HCT116 (cell line): ENCODE data around the gene TPRG1. TPM values are rescaled to one million over a fixed set of nuclear protein-coding genes. Genes with fewer than 3 reads are reported as not detected.

Experiments
- ATAC-seq: fragments of 200-7000 bp; cut with Tn5 transposase; 2 replicates; pipeline ENCODE4 v1.9.1; 2020; ENCODE audit warnings: mild to moderate bottlenecking, moderate library complexity
- BruUV-seq: library from RNA; stranded (reverse); fragments of 400-500 nt; replicated peaks from 2 replicates; lab custom pipeline; 2021; lab: Mats Ljungman, UMichigan
- CTCF ChIA-PET: fragments of 300-600 bp; sonication (Branson Sonifier 250); formaldehyde crosslinking; loops from one replicate; lab custom pipeline; 2021; ENCODE audit warnings: antibody characterized with exemption; lab: Charles Lee
- POLR2A ChIA-PET: fragments of 300-600, 350-600 bp; sonication (Branson Sonifier 250); formaldehyde crosslinking; loops from one replicate; lab custom pipeline; 2021; ENCODE audit warnings: antibody characterized with exemption; lab: Charles Lee
- RAD21 ChIA-PET, 2 experiments: fragments of 300-600 bp; sonication (Branson Sonifier 250); formaldehyde crosslinking; loops; one replicate each; lab custom pipeline; 2023; ENCODE audit warnings: low total read pairs in 2 of 2; ENCODE audit not compliant: uncharacterized antibody in 2 of 2, unreplicated experiment in 2 of 2, low non-redundant PET in 1 of 2; lab: Charles Lee
- DNase-seq: peaks from one replicate; pipeline ENCODE4 v3.0.0-alpha.2; 2010; ENCODE audit warnings: low read depth, low spot score
- H2AFZ ChIP-seq: fragments of 200-600 bp; shearing (Covaris generic), sonication (generic); 2 replicates; pipeline ENCODE4 v1.6.1; 2017; ENCODE audit warnings: low read depth, mixed run types, mixed read lengths, antibody characterized with exemption, low read length; ENCODE audit not compliant: poor library complexity, severe bottlenecking
- H3K27ac ChIP-seq: 2 replicates; pipeline ENCODE4 v1.5.1; 2012; ENCODE audit warnings: low read depth, low read length
- H3K27me3 ChIP-seq: fragments of 200-600 bp; sonication (generic); 2 replicates; pipeline ENCODE4 v1.6.1; 2016; ENCODE audit warnings: mixed run types, low read length, mixed read lengths; ENCODE audit not compliant: insufficient read depth
- H3K36me3 ChIP-seq, 2 experiments: fragments of 200-500 bp in 1 of 2; fragments of 200-600 bp in 1 of 2; sonication (Bioruptor generic) in 1 of 2; sonication (generic) in 1 of 2; 2 replicates each; pipeline versions ENCODE4 v1.5.1 to v1.6.1; 2014 to 2016; ENCODE audit warnings: low read length in 2 of 2, inconsistent platforms in 1 of 2, mixed read lengths in 1 of 2, mixed run types in 1 of 2; ENCODE audit not compliant: insufficient read depth in 2 of 2, control insufficient read depth in 1 of 2
- H3K4me1 ChIP-seq, 2 experiments: fragments of 200-600 bp in 1 of 2; sonication (generic) in 1 of 2; 2 replicates each; pipeline versions ENCODE4 v1.5.1 to v1.6.1; 2012 to 2017; ENCODE audit warnings: low read length in 2 of 2, inconsistent platforms in 1 of 2, mild to moderate bottlenecking in 1 of 2, mixed read lengths in 1 of 2, mixed run types in 1 of 2, moderate library complexity in 1 of 2; ENCODE audit not compliant: insufficient read depth in 2 of 2, control insufficient read depth in 1 of 2
- H3K4me2 ChIP-seq: fragments of 200-600 bp; sonication (generic); 2 replicates; pipeline ENCODE4 v1.6.1; 2017; ENCODE audit warnings: mixed run types, low read length, mixed read lengths
- H3K4me3 ChIP-seq, 2 experiments: fragments of 200-600 bp in 1 of 2; sonication (generic) in 1 of 2; replicated peaks in 1 of 2; 2 replicates each; pipeline ENCODE4 v1.5.1; 2011 to 2016; ENCODE audit warnings: low read length in 2 of 2, control low read depth in 1 of 2, low read depth in 1 of 2, mild to moderate bottlenecking in 1 of 2, mixed read lengths in 1 of 2, mixed run types in 1 of 2
- H3K79me2 ChIP-seq: fragments of 200-600 bp; sonication (generic); 2 replicates; pipeline ENCODE4 v1.6.1; 2017; ENCODE audit warnings: mild to moderate bottlenecking, mixed run types, low read length, moderate library complexity, mixed read lengths; ENCODE audit not compliant: insufficient read depth
- H3K9ac ChIP-seq: fragments of 200-600 bp; sonication (generic); 2 replicates; pipeline ENCODE4 v1.6.1; 2016; ENCODE audit warnings: low read length, mixed read lengths
- H3K9me2 ChIP-seq: fragments of 200-600 bp; sonication (generic), shearing (Covaris generic); 2 replicates; pipeline ENCODE4 v1.6.1; 2017; ENCODE audit warnings: mixed run types, mild to moderate bottlenecking, moderate library complexity; ENCODE audit not compliant: insufficient read depth
- H3K9me3 ChIP-seq, 2 experiments: fragments of 200-500 bp in 1 of 2; fragments of 200-600 bp in 1 of 2; sonication (Bioruptor generic) in 1 of 2; sonication (generic) in 1 of 2; 2 replicates each; pipeline ENCODE4 v1.6.1; 2014 to 2017; ENCODE audit warnings: low read length in 2 of 2, mixed read lengths in 2 of 2, inconsistent platforms in 1 of 2, low read depth in 1 of 2, mild to moderate bottlenecking in 1 of 2, mixed run types in 1 of 2, moderate library complexity in 1 of 2; ENCODE audit not compliant: control insufficient read depth in 1 of 2, insufficient read depth in 1 of 2
- H4K20me1 ChIP-seq: fragments of 200-600 bp; sonication (generic), shearing (Covaris generic); 2 replicates; pipeline ENCODE4 v1.6.1; 2017; ENCODE audit warnings: mixed run types, mild to moderate bottlenecking, moderate library complexity; ENCODE audit not compliant: insufficient read depth
- ATF3 ChIP-seq: IDR thresholded peaks from 2 replicates; pipeline ENCODE4 v1.6.1; 2012
- MAX ChIP-seq: IDR thresholded peaks from 2 replicates; pipeline ENCODE4 v1.6.1; 2012
- ZNF274 ChIP-seq: fragments of 200-500 bp; sonication (Bioruptor generic); IDR thresholded peaks from 2 replicates; pipeline ENCODE4 v1.6.1; 2014; ENCODE audit warnings: mild to moderate bottlenecking, low read depth, low read length, inconsistent platforms
- intact Hi-C: fragments of 100-400 bp; cut with micrococcal nuclease; formaldehyde crosslinking; loops from 2 replicates; pipeline ENCODE4 v1.10.0; 2022
- total RNA-seq: library from RNA; stranded (reverse); gene quantifications from one replicate; pipeline ENCODE4 v1.2.1, GENCODE V29; 2021; ENCODE audit not compliant: unreplicated experiment

Gene TPRG1
- total RNA-seq, 1 experiment from 2014 or later = 2.8 TPM

- DNase-seq (no peak), ATAC-seq (no peak)
- ChIA-PET RAD21 (no interaction called here), POLR2A (no interaction called here), CTCF (no interaction called here)
- TF ChIP-seq ZNF274 = no peak
- Histone ChIP-seq H3K27ac (no peak overlapping the region), H3K9me3 (no peaks in the 10 kb centered on the region), H2AFZ (no peak overlapping the region), H3K9me2 (no peaks in the 10 kb centered on the region), H3K36me3 (no peaks in the 10 kb centered on the region), H3K4me2 (no peak overlapping the region), H3K4me1 (no peaks in the 10 kb centered on the region), H3K79me2 (no peaks in the 10 kb centered on the region), H4K20me1 (no peaks in the 10 kb centered on the region), H3K27me3 (no peaks in the 10 kb centered on the region), H3K4me3 (no peak overlapping the region), H3K9ac (no peak overlapping the region)
- intact Hi-C loops = no loop called here
- BruUV-seq = no TSS peak
Observed at GRCh38 chr3:189289251-189289650, 117.5 kb downstream of the TPRG1 start.

GRCh38 chr3:189292667-189293484 is 121.1 kb downstream of the TPRG1 start:
- DNase-seq (no peak), ATAC-seq (no peak)
- Histone ChIP-seq H3K9ac (no peak overlapping the region), H2AFZ (no peak overlapping the region), H3K36me3 (no peaks in the 10 kb centered on the region), H3K4me1 (no peaks in the 10 kb centered on the region), H3K27ac (no peak overlapping the region), H3K9me3 (no peaks in the 10 kb centered on the region), H3K27me3 (no peaks in the 10 kb centered on the region), H4K20me1 (no peaks in the 10 kb centered on the region), H3K4me2 (no peak overlapping the region), H3K79me2 (no peaks in the 10 kb centered on the region), H3K4me3 (no peak overlapping the region), H3K9me2 (no peaks in the 10 kb centered on the region)
- RAD21 ChIA-PET = no interaction called here
- CTCF ChIA-PET = interaction anchor here (0.9 kb wide), 1 partner anchor 10 kb away, joined by 3 read pairs; no protein-coding TSS in a partner anchor
- POLR2A ChIA-PET = no interaction called here
- BruUV-seq = no TSS peak
- TF ChIP-seq ATF3 (no peak), MAX (no peak)
- intact Hi-C loops = no loop called here
